GM18505 (cell line): ENCODE data around the gene RBBP8.
A peak's percentile ranks its signal among the peaks of the same experiment; 100 is the strongest.
"Not testable (repeated sequence)": the region's sequence is repeated elsewhere in the genome, so short reads cannot be mapped to it uniquely, and the experiment has no call there.

Source experiments
- ATAC-seq: cut with Tn5 transposase; IDR thresholded peaks from one replicate; pipeline ENCODE4 v1.9.1; 2021; ENCODE audit not compliant: unreplicated experiment
- POLR2A ChIP-seq: IDR thresholded peaks from 4 replicates; pipeline ENCODE4 v1.6.1; 2011; ENCODE audit warnings: borderline replicate concordance; ENCODE audit not compliant: insufficient read depth, insufficient read length; ENCODE audit errors: extremely low read depth

The RBBP8 gene

GRCh38 chr18:22926454-22926853 is 6.7 kb upstream of the RBBP8 start:
- no peak for ATAC-seq
- no peak for TF ChIP-seq POLR2A

- TF ChIP-seq POLR2A: no peak
- ATAC-seq: no peak
Observed at GRCh38 chr18:22928339-22928738, 4.8 kb upstream of the RBBP8 start.

- TF ChIP-seq POLR2A: no peak
- ATAC-seq: peak; percentile 27
Observed at GRCh38 chr18:22930089-22930713, 2.9 kb upstream of the RBBP8 start.

GRCh38 chr18:22932885-22933205 is 283 bp upstream of the RBBP8 start:
- TF ChIP-seq POLR2A: no peak

GRCh38 chr18:22933966-22934423 is 867 bp downstream of the RBBP8 start:
- ATAC-seq: no peak
- no peak for TF ChIP-seq POLR2A

More at GRCh38 chr18:22932885-22933205, 283 bp upstream of the RBBP8 start:
- ATAC-seq: peak; percentile 31

- ATAC-seq: no peak
- TF ChIP-seq POLR2A: no peak
Observed at GRCh38 chr18:22934789-22935188, 1.7 kb downstream of the RBBP8 start.

- no peak for ATAC-seq
- no peak for TF ChIP-seq POLR2A
Observed at GRCh38 chr18:22935431-22935830, 2.3 kb downstream of the RBBP8 start.

GRCh38 chr18:22936515-22936914 is 3.4 kb downstream of the RBBP8 start:
- no peak for ATAC-seq
- no peak for TF ChIP-seq POLR2A

- no peak for TF ChIP-seq POLR2A
- ATAC-seq: no peak
Observed at GRCh38 chr18:22939649-22940048, 6.5 kb downstream of the RBBP8 start.

GRCh38 chr18:22943847-22944246 is 10.7 kb downstream of the RBBP8 start:
- no peak for TF ChIP-seq POLR2A
- no peak for ATAC-seq

GRCh38 chr18:22946217-22946616 is 13.1 kb downstream of the RBBP8 start:
- no peak for TF ChIP-seq POLR2A
- ATAC-seq: no peak

GRCh38 chr18:22946846-22947245 is 13.7 kb downstream of the RBBP8 start:
- ATAC-seq: no peak
- TF ChIP-seq POLR2A: no peak

GRCh38 chr18:22951823-22952222 is 18.7 kb downstream of the RBBP8 start:
- TF ChIP-seq POLR2A: no peak
- ATAC-seq: no peak

GRCh38 chr18:22952525-22952924 is 19.4 kb downstream of the RBBP8 start:
- ATAC-seq: no peak
- no peak for TF ChIP-seq POLR2A

- not testable (repeated sequence) for ATAC-seq
Observed at GRCh38 chr18:22953982-22954381, 20.9 kb downstream of the RBBP8 start.
